ENCODE data around the gene ABCE1. TPM values are rescaled to one million over a fixed set of nuclear protein-coding genes. Genes with fewer than 3 reads are reported as not detected.
A peak's percentile ranks its signal among the peaks of the same experiment; 100 is the strongest.

ABCE1 gene
- total and polyA plus RNA-seq, 2 experiments from 2014 or later: 70.3 to 185 TPM

DNA sequence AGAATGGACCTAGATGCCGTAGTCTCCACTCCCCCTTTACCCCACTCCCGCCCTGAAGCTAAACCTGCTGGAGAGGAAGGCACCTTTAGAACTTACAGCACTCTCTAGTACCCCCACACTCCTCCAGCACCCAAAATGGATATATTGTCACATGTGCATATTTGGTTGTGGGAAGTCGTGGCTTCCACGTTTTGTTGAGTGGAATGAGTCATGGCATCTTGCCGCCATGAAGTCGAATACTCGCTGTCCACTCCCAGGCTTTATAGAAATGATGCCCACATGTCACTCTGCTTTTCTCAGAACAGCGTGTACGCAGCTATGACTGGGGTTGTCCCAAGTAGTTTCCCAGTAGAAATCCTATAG lies 545 bp downstream of the ABCE1 start:
- peaks cover 5% of the 10 kb centered on the region; the same call in 2 of the 3 replicates for H3K9me3 Mint-ChIP-seq

More for the DNA sequence above, 545 bp downstream of the ABCE1 start:
- H2AFZ ChIP-seq: peak overlapping the region; percentile 81
- no peak for DNase-seq (ENCODE audit: low spot score)
- peaks cover 16% of the 10 kb centered on the region for H4K20me1 ChIP-seq (replicated peaks; ENCODE audit: insufficient read depth)
- Mint-ChIP-seq H3K27me3 (ENCODE audit: insufficient read depth, low read depth, poor library complexity) (peaks cover 4% of the 10 kb centered on the region), H3K4me3 (peak overlapping the region; percentile 95), H3K36me3 (ENCODE audit: low read depth) (peaks cover 28% of the 10 kb centered on the region), H3K4me1 (peaks cover 5% of the 10 kb centered on the region; the same call in 2 of the 3 replicates), H3K27ac (peak overlapping the region; percentile 99)
- peak overlapping the region; percentile 93 for H3K4me3 ChIP-seq
- H3K36me3 ChIP-seq (ENCODE audit: insufficient read depth): peaks cover 20% of the 10 kb centered on the region
- H3K4me1 ChIP-seq (ENCODE audit: insufficient read depth): peaks cover 19% of the 10 kb centered on the region
- H3K27ac ChIP-seq (ENCODE audit: low read depth): peak overlapping the region; percentile 90
- H3K79me2 ChIP-seq (replicated peaks; ENCODE audit: insufficient read depth): peaks cover 95% of the 10 kb centered on the region
- H3K4me2 ChIP-seq: peak overlapping the region; percentile 93
- ATAC-seq: peak; percentile 52
- no peaks in the 10 kb centered on the region for H3F3A ChIP-seq (replicated peaks; ENCODE audit: low read depth)
- H3K9me2 ChIP-seq (ENCODE audit: insufficient read depth): no peaks in the 10 kb centered on the region
- H3K27me3 ChIP-seq (ENCODE audit: insufficient read depth): no peaks in the 10 kb centered on the region
- TF ChIP-seq, protein P1, sequence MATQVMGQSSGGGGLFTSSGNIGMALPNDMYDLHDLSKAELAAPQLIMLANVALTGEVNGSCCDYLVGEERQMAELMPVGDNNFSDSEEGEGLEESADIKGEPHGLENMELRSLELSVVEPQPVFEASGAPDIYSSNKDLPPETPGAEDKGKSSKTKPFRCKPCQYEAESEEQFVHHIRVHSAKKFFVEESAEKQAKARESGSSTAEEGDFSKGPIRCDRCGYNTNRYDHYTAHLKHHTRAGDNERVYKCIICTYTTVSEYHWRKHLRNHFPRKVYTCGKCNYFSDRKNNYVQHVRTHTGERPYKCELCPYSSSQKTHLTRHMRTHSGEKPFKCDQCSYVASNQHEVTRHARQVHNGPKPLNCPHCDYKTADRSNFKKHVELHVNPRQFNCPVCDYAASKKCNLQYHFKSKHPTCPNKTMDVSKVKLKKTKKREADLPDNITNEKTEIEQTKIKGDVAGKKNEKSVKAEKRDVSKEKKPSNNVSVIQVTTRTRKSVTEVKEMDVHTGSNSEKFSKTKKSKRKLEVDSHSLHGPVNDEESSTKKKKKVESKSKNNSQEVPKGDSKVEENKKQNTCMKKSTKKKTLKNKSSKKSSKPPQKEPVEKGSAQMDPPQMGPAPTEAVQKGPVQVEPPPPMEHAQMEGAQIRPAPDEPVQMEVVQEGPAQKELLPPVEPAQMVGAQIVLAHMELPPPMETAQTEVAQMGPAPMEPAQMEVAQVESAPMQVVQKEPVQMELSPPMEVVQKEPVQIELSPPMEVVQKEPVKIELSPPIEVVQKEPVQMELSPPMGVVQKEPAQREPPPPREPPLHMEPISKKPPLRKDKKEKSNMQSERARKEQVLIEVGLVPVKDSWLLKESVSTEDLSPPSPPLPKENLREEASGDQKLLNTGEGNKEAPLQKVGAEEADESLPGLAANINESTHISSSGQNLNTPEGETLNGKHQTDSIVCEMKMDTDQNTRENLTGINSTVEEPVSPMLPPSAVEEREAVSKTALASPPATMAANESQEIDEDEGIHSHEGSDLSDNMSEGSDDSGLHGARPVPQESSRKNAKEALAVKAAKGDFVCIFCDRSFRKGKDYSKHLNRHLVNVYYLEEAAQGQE (IDR thresholded peaks at IDR 0.05; ENCODE audit: unreplicated experiment): no peak
- no peak for TF ChIP-seq ZNF331 (CRISPR knock-in tag; IDR thresholded peaks at IDR 0.05; ENCODE audit: low read depth)
- TF ChIP-seq STAT1 (IDR thresholded peaks at IDR 0.05; ENCODE audit: unreplicated experiment): no peak
- TF ChIP-seq JUNB (IDR thresholded peaks at IDR 0.05; ENCODE audit: unreplicated experiment): no peak
- TF ChIP-seq, protein P2, sequence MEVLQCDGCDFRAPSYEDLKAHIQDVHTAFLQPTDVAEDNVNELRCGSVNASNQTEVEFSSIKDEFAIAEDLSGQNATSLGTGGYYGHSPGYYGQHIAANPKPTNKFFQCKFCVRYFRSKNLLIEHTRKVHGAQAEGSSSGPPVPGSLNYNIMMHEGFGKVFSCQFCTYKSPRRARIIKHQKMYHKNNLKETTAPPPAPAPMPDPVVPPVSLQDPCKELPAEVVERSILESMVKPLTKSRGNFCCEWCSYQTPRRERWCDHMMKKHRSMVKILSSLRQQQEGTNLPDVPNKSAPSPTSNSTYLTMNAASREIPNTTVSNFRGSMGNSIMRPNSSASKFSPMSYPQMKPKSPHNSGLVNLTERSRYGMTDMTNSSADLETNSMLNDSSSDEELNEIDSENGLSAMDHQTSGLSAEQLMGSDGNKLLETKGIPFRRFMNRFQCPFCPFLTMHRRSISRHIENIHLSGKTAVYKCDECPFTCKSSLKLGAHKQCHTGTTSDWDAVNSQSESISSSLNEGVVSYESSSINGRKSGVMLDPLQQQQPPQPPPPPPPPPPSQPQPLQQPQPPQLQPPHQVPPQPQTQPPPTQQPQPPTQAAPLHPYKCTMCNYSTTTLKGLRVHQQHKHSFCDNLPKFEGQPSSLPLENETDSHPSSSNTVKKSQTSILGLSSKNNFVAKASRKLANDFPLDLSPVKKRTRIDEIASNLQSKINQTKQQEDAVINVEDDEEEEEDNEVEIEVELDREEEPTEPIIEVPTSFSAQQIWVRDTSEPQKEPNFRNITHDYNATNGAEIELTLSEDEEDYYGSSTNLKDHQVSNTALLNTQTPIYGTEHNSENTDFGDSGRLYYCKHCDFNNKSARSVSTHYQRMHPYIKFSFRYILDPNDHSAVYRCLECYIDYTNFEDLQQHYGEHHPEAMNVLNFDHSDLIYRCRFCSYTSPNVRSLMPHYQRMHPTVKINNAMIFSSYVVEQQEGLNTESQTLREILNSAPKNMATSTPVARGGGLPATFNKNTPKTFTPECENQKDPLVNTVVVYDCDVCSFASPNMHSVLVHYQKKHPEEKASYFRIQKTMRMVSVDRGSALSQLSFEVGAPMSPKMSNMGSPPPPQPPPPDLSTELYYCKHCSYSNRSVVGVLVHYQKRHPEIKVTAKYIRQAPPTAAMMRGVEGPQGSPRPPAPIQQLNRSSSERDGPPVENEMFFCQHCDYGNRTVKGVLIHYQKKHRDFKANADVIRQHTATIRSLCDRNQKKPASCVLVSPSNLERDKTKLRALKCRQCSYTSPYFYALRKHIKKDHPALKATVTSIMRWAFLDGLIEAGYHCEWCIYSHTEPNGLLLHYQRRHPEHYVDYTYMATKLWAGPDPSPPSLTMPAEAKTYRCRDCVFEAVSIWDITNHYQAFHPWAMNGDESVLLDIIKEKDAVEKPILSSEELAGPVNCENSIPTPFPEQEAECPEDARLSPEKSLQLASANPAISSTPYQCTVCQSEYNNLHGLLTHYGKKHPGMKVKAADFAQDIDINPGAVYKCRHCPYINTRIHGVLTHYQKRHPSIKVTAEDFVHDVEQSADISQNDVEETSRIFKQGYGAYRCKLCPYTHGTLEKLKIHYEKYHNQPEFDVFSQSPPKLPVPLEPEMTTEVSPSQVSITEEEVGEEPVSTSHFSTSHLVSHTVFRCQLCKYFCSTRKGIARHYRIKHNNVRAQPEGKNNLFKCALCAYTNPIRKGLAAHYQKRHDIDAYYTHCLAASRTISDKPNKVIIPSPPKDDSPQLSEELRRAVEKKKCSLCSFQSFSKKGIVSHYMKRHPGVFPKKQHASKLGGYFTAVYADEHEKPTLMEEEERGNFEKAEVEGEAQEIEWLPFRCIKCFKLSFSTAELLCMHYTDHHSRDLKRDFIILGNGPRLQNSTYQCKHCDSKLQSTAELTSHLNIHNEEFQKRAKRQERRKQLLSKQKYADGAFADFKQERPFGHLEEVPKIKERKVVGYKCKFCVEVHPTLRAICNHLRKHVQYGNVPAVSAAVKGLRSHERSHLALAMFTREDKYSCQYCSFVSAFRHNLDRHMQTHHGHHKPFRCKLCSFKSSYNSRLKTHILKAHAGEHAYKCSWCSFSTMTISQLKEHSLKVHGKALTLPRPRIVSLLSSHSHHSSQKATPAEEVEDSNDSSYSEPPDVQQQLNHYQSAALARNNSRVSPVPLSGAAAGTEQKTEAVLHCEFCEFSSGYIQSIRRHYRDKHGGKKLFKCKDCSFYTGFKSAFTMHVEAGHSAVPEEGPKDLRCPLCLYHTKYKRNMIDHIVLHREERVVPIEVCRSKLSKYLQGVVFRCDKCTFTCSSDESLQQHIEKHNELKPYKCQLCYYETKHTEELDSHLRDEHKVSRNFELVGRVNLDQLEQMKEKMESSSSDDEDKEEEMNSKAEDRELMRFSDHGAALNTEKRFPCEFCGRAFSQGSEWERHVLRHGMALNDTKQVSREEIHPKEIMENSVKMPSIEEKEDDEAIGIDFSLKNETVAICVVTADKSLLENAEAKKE (CRISPR knock-in tag; IDR thresholded peaks at IDR 0.05): no peak
